Brain microvascular endothelial cell (primary cell): ENCODE data around the gene TPPP2.

Experiments
- DNase-seq: peaks from one replicate; pipeline ENCODE4 v3.0.0-alpha.2; 2020
- H3K27ac ChIP-seq: fragments of 250-450 bp; sonication (Bioruptor Pico); 2 replicates; pipeline ENCODE4 v1.5.1; 2020; ENCODE audit warnings: mild to moderate bottlenecking, moderate library complexity
- H3K27me3 ChIP-seq: fragments of 250-450 bp; sonication (Bioruptor Pico); replicated peaks from 2 replicates; pipeline ENCODE4 v1.5.1; 2020; ENCODE audit warnings: mild to moderate bottlenecking
- H3K36me3 ChIP-seq: fragments of 250-450 bp; sonication (Bioruptor Pico); replicated peaks from 2 replicates; pipeline ENCODE4 v1.5.1; 2020; ENCODE audit warnings: mild to moderate bottlenecking
- H3K4me3 ChIP-seq: 2 replicates; pipeline ENCODE4 v1.5.1; 2011; ENCODE audit warnings: low read depth, mild to moderate bottlenecking, control low read depth, low read length, moderate library complexity
- in situ Hi-C: cut with HindIII; loops from 2 replicates; pipeline ENCODE4 v1.10.0; 2017; ENCODE audit warnings: low sequenced_read_pairs, low pct_ligation_motif_present
- TF ChIP-seq, protein P1 (sequence below): IDR thresholded peaks from 2 replicates; pipeline ENCODE4 v1.5.1; 2011; ENCODE audit warnings: low read depth, mild to moderate bottlenecking, moderate library complexity, low read length, control low read depth, inconsistent platforms; ENCODE audit errors: missing control alignments

Gene TPPP2

DNA sequence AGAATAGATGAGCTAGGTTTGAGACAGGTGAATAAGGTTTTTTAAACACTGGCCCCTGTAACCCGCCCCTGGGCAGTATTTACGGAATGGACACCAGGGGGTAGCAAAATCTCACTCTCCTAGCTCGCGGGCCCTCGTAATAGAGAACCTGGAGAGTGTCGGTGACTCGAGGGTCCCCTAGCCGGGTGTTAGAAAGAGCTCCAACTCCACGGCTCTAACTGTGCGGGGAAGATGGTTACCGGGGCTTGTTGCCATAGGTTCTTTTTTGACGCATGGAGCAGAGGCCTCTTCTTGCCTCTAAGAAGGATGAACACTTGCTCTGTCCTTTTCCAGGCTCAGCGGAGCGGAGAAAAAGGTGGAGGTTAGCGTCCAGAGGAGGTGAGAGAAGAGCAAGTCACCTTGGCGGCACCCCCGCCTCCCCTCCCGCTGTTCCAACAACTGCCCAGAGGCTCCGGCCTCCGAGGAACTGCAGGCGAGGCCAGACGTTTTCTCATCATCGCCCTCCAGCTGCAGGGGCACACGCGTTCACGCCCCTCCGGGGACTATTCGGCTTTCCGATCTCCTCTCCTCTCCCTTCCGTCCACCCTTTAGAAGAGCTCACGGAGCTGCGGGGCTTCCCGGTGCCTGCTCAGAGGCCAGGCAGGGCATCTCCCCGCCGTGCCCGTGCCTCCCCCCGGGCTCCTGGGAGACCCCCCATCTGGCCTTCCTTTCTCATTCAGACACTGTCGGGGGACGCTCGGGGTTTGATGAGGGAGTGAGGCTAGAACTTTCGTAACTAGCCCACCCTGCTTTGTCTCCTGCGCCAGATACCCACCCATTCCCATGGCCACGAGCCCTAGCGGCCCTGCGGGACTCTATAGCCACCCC lies 38.7 kb downstream of the TPPP2 start:
- Histone ChIP-seq H3K27ac (no peak overlapping the region), H3K27me3 (no peaks in the 10 kb centered on the region), H3K4me3 (peak overlapping the region; percentile 83), H3K36me3 (peaks cover 10% of the 10 kb centered on the region)
- peak; percentile 39 for DNase-seq
- in situ Hi-C loops: no loop called here
- TF ChIP-seq, protein P1, sequence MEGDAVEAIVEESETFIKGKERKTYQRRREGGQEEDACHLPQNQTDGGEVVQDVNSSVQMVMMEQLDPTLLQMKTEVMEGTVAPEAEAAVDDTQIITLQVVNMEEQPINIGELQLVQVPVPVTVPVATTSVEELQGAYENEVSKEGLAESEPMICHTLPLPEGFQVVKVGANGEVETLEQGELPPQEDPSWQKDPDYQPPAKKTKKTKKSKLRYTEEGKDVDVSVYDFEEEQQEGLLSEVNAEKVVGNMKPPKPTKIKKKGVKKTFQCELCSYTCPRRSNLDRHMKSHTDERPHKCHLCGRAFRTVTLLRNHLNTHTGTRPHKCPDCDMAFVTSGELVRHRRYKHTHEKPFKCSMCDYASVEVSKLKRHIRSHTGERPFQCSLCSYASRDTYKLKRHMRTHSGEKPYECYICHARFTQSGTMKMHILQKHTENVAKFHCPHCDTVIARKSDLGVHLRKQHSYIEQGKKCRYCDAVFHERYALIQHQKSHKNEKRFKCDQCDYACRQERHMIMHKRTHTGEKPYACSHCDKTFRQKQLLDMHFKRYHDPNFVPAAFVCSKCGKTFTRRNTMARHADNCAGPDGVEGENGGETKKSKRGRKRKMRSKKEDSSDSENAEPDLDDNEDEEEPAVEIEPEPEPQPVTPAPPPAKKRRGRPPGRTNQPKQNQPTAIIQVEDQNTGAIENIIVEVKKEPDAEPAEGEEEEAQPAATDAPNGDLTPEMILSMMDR: peak; percentile 79

DNA sequence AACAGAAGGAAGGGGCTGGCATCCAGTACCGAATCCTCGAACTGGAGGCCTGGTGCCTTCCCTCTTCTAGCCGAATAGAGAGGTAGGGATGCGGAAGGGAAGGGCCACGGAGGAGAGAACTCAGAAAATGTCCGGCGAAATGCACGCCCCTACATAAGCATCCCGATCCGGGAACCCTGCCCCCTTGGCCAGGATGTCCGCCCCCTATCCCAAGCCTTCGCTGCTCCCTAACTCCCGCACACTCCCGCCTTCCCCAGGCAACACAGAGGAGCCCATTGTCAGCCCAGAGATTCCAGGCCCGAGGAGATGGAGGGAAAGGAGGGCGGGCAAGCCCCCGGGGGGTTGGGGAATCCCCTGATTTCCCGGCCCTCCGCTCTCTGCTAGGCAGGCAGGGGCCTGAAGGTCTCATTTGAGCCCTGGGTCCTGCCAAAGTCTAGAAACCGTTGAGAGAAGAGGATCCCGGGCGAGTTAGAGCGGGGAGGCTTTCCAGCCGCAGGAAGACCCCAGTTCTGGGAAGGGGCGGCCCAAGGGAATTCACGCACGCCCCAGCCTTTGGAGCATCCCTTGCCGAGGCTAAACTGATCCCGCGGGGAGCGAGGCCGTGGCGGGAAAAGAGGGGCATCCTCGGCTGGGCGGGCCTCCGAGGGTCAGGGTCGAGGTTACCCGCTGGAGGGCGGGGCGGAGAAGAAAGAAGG lies 39.5 kb downstream of the TPPP2 start:
- DNase-seq: no peak
- in situ Hi-C loops: no loop called here
- Histone ChIP-seq H3K36me3 (peaks cover 18% of the 10 kb centered on the region), H3K4me3 (peak overlapping the region; percentile 83), H3K27me3 (no peaks in the 10 kb centered on the region), H3K27ac (peak overlapping the region; percentile 3)
- TF ChIP-seq, protein P1: peak; percentile 5

DNA sequence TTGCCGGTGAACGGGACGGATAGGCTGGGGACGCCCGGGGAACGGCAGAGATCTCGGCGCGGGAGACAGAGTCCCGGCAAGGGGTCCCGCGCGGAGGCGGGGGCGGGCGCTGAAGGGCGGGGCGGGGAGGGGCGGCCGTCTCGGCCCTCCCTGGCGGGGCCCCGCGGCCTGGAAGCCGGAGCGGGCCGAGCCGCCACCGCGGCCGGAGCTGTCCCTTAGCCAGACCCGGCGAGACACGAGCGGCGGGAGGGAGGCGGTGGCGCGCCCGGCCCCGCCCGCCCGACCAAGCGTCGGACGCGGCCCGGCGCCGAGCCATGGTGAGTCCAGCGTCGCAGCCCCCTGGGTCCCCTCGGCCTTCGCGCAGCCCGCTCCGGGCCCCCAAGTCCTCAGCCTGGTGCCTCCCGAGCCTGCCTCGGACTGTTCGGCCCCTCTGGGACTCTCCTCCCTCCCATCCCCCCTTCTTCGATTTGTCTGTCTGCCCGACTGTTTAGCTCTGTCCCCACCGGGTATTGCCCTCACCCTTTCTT lies 40.1 kb downstream of the TPPP2 start, which contains the start of gene ARHGEF40:
TSS of gene ARHGEF40 (plus strand) at position 222 of the 527 bp plus-strand sequence. CDS start at position 315, 93 bp downstream.
- peak within 1 kb of the TSS; percentile 83 for H3K4me3 ChIP-seq
- H3K36me3 ChIP-seq: peaks cover 23% of the 10 kb centered on the region
- H3K27me3 ChIP-seq: no peaks in the 10 kb centered on the region
- in situ Hi-C loops: no loop called here
- TF ChIP-seq, protein P1: no peak
- DNase-seq: peak; percentile 14
- peak within 1 kb of the TSS; percentile 90 for H3K27ac ChIP-seq

DNA sequence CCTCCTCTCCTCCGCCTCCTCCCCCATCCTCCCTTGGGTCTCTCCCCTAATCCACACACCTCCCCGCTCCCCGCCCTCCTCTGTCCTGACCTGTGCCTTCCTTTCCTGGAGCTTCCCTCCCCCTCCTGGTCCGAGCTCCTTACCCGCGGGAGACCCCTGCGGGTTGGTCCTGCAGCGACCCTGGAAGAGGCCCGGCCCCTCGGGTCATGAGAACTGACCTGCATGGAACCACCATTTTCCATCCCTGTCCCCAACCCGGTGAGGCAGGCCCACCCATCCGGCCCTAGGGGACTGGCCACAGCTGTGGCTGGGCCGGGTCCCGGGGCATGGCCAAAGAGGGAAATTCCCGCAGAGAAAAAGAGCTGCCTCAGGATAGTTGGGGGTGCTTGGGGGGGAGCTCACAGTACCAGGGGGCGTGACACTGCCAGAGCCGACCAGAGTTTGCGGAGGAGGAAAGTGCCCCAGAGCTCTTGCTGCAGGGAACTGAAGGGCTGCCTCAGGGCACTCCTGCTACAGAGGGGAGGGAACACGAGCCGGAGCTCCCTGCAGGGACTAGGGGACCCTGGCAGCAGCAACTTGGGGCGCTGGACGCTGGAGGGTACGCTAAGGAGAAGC lies 40.7 kb downstream of the TPPP2 start:
- in situ Hi-C loops: no loop called here
- TF ChIP-seq, protein P1: peak; percentile 11
- Histone ChIP-seq H3K27me3 (no peaks in the 10 kb centered on the region), H3K4me3 (peak overlapping the region; percentile 83), H3K36me3 (peaks cover 29% of the 10 kb centered on the region), H3K27ac (peak overlapping the region; percentile 90)
- peak; percentile 24 for DNase-seq

DNA sequence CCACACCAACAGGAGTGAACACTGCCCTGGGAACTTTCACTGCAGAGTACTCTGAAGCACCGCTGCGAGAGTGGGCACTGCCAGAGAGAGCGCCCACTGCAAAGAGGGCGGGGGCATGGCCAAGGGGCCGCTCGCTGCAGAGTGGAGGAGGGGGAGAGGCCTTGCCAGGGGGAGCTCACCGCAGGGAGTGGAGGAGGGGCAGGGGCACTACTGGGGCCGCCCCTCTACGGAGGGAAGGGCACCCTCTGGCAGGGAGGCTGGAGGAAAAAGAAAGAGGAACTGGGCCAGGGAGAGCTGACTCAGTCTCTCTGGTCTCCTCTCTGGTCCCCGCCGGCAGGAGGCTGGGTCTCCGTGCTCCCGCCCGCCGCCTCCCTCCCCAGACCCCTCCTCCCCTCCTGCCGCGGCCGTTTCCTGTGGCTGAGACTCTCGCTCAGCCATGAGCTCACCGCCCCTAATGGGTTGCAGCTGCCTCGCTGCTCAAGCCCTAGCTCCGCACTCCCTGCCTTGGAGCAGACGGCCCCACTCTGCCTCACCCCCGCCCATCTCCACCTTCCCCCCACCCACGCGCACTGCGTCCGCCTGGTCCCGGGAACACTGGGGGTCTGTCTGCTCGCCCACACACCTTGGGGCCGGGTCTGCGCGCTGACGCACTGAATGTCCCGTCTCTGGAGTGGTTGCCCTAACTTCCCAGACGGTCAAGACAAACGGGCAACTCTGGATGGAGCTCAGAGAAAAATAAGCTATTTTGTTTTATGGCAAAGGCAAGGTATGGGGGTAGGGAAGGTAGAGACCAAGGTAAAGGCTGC lies 41.4 kb downstream of the TPPP2 start:
- Histone ChIP-seq H3K27me3 (no peaks in the 10 kb centered on the region), H3K27ac (peak overlapping the region; percentile 90)
- peak; percentile 90 for DNase-seq

More for the DNA sequence above, 41.4 kb downstream of the TPPP2 start:
- H3K4me3 ChIP-seq: peak overlapping the region; percentile 83
- TF ChIP-seq, protein P1: no peak
- in situ Hi-C loops: no loop called here
- peaks cover 36% of the 10 kb centered on the region for H3K36me3 ChIP-seq
